ENCODE data around the gene CHCHD1. TPM values are rescaled to one million over a fixed set of nuclear protein-coding genes. Genes with fewer than 3 reads are reported as not detected.

CHCHD1 gene
- total RNA-seq, result 20.5 and 36.7 TPM in 2 replicates

GRCh38 chr10:73781879-73782748 is at the start of gene CHCHD1:
CHCHD1 (plus strand) TSS chr10:73782048; CDS start chr10:73782076, 28 bp downstream.

GRCh38 chr10:73743905-73744663 is 37.8 kb upstream of the CHCHD1 start, which contains the start of gene SEC24C:
SEC24C (plus strand) TSS chr10:73744372; CDS start chr10:73746833, 2,461 bp downstream.

DNA sequence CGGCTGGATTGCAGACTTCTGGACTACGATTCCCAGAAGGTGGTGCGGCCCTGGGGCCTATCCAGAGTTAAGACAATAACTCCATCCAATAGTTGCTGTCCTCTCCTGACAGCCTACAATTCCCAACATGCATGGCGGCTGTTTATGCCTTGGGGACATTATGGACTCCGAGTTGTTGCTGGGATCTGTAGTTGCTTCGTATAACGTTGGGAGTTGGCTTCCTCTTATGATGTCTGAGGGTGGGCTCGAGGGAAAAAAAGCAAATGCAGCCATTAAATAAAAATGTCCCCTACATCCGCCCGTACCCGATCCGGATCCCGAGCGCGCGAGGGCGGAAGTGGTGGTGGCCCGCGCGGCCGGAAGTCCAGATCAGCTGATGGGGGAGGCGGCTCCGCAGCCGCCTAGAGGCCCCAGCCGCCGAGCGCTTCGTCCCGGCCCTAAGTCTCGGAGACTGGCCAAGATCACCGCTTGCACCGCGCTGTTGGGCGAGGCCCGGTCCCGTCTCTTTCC is 3.4 kb downstream of the CHCHD1 start, which contains the start of gene ZSWIM8:
TSS of gene ZSWIM8 (plus strand) at position 396 of the 510 bp plus-strand sequence. CDS start 273 bp downstream, outside the sequence.

Other genes starting within 250 kb of the CHCHD1 start
- 18.1 and 24.7 TPM in 2 replicates for gene USP54, start 190.7 kb upstream of the CHCHD1 start, total RNA-seq
- gene MYOZ1, start 140.6 kb upstream of the CHCHD1 start, total RNA-seq, result 0.89 TPM in 1 of 2 replicates, not detected in the other
- gene SYNPO2L, start 126.0 kb upstream of the CHCHD1 start, total RNA-seq, result not detected in 2 replicates
- 0.65 and 2.4 TPM in 2 replicates for gene AGAP5, start 83.9 kb upstream of the CHCHD1 start, total RNA-seq
- 67.2 and 85.7 TPM in 2 replicates for gene SEC24C, start 37.7 kb upstream of the CHCHD1 start, total RNA-seq
- 42.9 and 83.2 TPM in 2 replicates for gene ZSWIM8, start 3.6 kb downstream of the CHCHD1 start, total RNA-seq
- 9.3 and 19.5 TPM in 2 replicates for gene NDST2, start 29.6 kb downstream of the CHCHD1 start, total RNA-seq
- 18.5 and 19.9 TPM in 2 replicates for gene CAMK2G, start 92.5 kb downstream of the CHCHD1 start, total RNA-seq
- gene PLAU, start 129.1 kb downstream of the CHCHD1 start, total RNA-seq, result 122 and 154 TPM in 2 replicates
- gene VCL, start 216.1 kb downstream of the CHCHD1 start, total RNA-seq, result 181 and 253 TPM in 2 replicates

Measured in mesangial cell (primary cell).